ENCODE measurements around the gene ADGRG3.

Gene ADGRG3, protein sequence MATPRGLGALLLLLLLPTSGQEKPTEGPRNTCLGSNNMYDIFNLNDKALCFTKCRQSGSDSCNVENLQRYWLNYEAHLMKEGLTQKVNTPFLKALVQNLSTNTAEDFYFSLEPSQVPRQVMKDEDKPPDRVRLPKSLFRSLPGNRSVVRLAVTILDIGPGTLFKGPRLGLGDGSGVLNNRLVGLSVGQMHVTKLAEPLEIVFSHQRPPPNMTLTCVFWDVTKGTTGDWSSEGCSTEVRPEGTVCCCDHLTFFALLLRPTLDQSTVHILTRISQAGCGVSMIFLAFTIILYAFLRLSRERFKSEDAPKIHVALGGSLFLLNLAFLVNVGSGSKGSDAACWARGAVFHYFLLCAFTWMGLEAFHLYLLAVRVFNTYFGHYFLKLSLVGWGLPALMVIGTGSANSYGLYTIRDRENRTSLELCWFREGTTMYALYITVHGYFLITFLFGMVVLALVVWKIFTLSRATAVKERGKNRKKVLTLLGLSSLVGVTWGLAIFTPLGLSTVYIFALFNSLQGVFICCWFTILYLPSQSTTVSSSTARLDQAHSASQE

GRCh38 chr16:57668263-57668571 is at the start of gene ADGRG3:
Gene ADGRG3, plus strand, starts transcription at chr16:57668306. Its CDS starts 42 bp downstream, at chr16:57668348.
- no peak for DNase-seq (ENCODE audit: low spot score)

DNA sequence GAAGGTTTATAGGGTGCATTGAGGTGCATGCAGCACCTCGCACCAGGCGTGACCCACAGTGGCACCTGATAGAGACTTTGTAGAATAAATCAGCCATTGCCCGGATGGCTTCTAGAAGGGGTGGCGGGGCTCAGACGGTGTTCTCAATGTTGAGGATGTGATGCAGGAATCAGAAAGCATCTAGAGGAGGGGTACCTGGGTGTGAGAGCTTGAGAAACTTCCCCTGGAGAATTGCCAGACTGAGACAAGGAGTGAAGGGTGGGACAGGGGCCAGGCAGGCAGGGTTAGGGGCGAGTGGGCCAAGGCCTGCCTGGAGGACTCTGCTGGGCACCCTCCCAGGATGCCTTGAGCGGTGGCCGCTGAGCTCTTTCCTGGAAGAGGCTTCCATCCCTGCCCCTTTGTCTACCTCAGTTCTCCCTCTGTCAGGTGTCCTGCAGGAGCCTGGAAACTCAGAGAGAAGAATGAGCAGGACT is 48.9 kb upstream of the ADGRG3 start:
- peak; percentile 22 for DNase-seq (ENCODE audit: low spot score)

GRCh38 chr16:57619606-57620334 is 48.3 kb upstream of the ADGRG3 start:
- DNase-seq (ENCODE audit: low spot score): peak; percentile 37

- DNase-seq (ENCODE audit: low spot score): peak; percentile 64
These were observed 47.5 kb upstream of the ADGRG3 start for GRCh38 chr16:57620335-57621231.

DNA sequence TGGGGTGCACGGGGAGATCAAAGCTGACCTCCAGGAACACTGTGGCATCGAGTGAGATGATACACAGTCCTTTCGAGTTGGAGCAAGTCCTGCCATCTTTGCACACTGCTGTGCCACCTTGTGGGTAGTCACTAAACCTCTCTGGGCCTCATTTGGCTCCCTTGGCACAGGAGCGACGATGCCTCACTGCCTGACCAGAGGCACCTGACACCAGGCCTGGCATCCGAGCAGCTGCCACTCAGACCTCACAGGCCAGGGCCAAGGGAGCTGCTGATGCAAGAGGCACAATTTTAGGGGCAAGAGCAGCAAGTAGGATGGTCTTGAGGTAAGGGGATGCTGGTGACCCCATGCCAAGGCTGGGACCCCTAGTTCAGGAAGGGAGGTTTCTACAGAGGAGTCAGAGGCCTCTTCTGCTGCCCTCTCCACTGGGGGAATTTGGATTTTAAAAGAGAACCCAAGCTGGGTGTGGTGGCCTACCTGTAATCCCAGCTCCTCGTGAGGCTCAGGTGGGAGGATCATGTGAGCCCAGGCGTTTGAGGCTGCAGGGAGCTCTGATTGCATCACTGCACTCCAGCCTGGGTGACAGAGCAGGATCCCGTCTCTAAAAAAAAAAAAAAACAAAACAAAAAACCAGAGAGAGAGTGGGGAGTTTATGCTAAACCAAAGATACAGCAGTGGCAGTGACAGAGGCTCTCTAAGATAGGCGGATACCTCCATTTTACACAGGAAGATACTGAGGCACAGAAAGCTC is 46.4 kb upstream of the ADGRG3 start:
- DNase-seq (ENCODE audit: low spot score): no peak

DNA sequence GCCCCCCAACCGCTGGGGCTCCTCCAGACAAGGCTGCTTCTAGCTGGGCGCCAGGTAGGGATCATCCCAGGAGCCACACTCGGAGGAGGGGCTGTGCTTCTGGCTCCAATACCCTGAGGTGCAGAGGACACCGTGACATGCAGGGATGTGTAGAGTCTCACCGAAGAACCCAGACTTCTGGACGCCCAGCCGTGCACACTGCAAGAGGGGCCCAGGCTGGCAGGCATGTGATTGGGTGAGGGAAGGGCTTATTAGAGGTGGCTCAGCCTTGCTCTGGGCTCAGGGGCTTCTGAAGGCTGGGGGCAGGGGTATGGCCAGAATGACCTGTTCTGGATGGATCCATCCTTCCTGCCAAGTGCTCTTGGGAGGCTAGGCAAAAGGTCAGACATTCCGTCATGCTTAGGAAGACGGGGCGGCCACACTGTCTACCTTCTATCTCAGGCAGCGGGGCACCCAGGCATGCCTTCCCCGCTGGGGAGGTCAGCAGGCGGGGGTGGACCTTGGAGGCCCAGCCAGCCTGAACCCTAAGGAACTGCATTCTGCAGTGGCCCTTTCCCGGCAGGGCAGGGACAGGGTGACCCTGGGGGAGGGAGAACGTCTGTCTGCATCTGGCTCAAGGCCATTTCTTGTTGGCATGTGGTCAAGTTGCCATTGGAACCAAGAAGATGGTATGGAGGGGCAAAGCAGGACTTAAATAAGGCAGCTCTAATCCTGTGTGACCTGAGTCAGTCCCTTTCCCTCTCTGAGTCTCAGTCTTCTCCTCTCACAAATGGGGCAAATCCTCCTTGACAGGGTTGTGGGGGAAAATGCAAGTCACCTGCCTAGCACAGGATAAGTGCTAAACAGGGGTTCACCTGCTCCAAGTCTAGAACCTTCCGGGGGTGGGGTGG is 45.5 kb upstream of the ADGRG3 start:
- DNase-seq (ENCODE audit: low spot score): no peak

DNA sequence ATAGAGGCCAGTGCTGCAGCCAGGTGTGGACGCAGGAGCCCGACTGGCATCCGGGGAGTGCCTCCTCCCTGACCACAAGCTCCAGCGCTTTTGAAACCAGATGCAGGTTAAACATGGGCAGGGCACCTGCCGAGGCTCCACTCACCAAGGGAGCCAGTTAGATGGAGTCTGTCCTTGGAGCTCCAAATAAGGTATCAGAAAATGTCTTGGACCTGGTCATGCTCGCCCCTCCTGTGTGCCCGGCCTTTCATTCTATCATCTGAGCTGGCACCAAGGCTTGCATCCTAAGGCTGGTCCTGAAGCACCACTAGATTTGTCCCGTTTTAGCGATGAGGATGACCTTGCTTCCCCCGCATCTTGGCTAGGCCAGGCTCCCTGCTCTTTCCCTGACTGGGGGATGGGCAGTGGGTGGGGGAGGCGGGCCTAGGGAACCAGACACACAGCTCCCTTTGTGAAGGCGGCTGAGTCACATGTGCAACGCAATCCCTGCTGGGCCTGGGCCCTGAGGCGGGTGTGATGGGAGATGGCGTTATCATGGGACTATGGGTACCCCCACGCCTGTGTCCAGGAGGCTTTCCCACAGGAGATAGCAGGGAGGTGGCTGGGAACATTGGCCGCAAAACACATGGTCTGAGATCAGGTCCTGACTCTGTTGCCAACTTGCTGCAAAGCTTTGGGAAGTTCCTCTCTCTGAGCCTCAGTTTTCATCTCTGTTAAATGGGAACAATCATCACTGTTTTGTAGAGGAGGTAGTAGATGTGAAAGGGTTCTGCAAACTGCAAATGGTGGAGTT is 44.7 kb upstream of the ADGRG3 start:
- no peak for DNase-seq (ENCODE audit: low spot score)

GRCh38 chr16:57624044-57624688 is 43.9 kb upstream of the ADGRG3 start:
- no peak for DNase-seq (ENCODE audit: low spot score)

- no peak for DNase-seq (ENCODE audit: low spot score)
These were observed 43.2 kb upstream of the ADGRG3 start for GRCh38 chr16:57624806-57625500.

DNA sequence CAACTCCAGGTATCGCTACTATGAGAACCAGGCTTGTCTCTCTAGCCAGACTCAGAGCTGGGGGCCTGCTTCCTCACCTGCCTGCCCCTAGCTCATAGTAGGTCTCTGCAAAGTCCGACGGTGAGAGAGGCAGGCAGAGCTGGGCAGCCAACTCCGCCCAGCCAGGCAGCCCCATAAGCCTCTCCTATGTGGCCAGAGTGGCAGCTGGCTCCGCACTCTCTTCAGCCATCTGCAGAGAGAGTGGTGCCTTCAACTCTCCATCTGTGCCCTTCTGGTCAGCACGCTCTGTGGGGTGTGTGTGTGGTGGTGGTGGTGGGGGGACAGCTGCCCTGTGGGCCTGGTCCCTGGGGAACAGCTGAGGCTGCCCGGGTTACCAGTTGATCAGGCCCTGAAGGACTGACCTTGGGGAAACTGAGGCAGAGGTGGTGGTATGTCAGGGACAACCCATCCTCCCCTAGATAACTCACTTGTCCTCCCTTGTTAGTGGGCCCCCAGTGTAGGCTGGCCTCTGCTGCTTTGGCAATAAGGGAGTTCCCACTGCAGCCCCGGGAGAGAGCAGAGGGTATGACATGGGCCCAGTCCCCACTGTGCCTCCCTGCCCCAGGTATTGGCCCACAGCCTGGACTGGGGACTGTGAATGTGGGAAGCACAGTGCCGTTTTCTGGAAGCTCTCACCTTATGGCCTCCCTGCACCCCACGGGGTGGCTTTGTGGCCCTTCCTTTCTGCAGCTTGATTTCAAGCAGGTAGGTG is 41.5 kb upstream of the ADGRG3 start:
- no peak for DNase-seq (ENCODE audit: low spot score)

DNA sequence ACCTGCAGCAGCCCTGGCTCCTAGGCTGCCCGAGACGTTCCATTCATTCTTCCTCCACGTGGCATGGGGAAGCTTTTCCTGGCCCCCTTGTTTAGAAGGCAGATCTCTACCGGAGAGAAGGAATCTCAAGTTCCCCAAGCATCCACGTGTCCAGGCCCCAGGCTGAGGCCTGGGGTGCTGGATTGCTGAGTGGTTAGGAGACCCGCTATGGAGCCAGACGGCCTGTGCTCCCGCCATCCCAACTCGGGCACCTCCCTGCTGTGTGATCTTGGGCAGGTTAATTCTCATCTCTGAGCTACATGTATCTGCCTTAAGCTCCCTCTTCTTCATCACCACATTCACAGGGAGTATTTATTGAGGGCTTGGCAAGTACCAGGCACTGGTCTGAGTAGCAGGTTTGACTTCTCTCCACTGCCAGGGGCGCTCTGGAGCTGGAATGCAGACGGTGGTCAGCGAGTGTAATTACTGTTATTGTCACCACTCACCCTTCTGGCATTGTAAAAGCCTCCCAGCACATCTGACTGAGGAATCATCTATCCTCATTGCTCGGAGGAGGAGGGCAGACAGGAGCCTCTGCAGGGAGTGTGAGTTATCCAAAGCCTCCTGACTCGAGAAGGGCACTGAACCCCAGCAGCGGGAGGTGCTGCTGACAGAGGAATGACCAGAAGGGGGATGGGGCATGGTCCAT is 40.8 kb upstream of the ADGRG3 start:
- no peak for DNase-seq (ENCODE audit: low spot score)

DNA sequence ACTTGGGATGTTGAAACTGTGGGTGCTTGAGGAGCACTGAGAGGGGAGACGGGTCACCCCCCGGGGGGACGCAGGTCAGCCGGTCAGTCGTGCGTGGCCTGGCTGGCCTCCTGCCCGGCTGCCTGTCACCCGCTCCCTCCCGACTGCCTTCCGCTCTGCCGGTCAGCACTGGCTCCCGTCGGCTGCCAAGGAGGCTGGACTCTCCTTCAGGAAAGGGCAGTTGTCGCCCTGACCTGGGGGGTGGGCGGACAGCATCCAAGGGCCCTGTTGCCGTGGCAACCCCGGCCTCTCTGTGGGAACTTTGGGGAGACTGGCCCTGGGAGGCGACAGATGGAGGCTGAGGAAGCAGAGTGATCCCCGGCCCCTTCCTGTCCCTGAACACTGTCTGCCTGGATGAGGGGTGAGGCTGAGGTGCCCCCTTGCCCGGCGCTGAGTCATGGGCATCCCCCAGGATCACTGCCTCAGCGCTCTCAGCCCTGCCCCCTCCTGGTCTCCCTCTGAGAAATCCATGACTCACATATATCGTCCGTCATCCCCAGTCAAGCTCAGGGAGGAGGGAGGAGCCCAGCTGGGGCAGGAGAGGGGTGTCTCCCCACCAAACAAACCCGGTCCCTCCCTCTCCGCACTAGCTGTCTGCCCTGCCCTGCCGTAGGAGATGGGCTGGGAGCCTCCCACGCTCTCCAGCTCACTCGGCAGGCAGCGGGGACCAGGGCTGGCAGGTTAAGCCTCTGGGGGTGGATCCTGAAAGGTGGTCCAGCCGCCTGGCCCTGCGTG is 39.9 kb upstream of the ADGRG3 start, which contains the start of gene ADGRG1:
TSS of gene ADGRG1 (plus strand) at position 623 of the 774 bp plus-strand sequence. CDS start 21,658 bp downstream, outside the sequence.
- no peak for DNase-seq (ENCODE audit: low spot score)

- DNase-seq (ENCODE audit: low spot score): no peak
These were observed 39.3 kb upstream of the ADGRG3 start for GRCh38 chr16:57628783-57629293.

GRCh38 chr16:57629516-57630406 is 38.3 kb upstream of the ADGRG3 start:
- no peak for DNase-seq (ENCODE audit: low spot score)

GRCh38 chr16:57630407-57630797 is 37.7 kb upstream of the ADGRG3 start:
- DNase-seq (ENCODE audit: low spot score): no peak

Data from left forelimb (tissue), 1 donor.